GM12878 (cell line): Measurements from ENCODE around the gene RHOT1. TPM values are rescaled to one million over a fixed set of nuclear protein-coding genes. Genes with fewer than 3 reads are reported as not detected.

ENCODE experiments used
- BHLHE40 ChIP-seq, 2 experiments: fragments of 450-650 bp in 1 of 2; IDR thresholded peaks; 2 replicates each; pipeline ENCODE4 v1.6.1; 2011 to 2017; ENCODE audit warnings: low read depth in 2 of 2, borderline replicate concordance in 1 of 2, improper control_type of control experiment in 1 of 2, low read length in 1 of 2, mild to moderate bottlenecking in 1 of 2
- CBX5 ChIP-seq: sonication (generic); IDR thresholded peaks from 2 replicates; pipeline ENCODE4 v1.6.1; 2016; ENCODE audit warnings: low read depth, moderate library complexity, mild to moderate bottlenecking, inconsistent platforms
- E2F8 ChIP-seq: fragments of 450-650 bp; IDR thresholded peaks from 2 replicates; pipeline ENCODE4 v1.6.1; 2018; ENCODE audit warnings: mild to moderate bottlenecking, low read depth, moderate library complexity; ENCODE audit not compliant: partially characterized antibody
- NFYB ChIP-seq: IDR thresholded peaks from 2 replicates; pipeline ENCODE4 v1.6.1; 2011; ENCODE audit warnings: low read depth, mild to moderate bottlenecking, low read length, improper control_type of control experiment, moderate library complexity; ENCODE audit not compliant: insufficient read depth
- NRF1 ChIP-seq: conservative IDR thresholded peaks from 2 replicates; pipeline ENCODE4 v1.6.1; 2011; ENCODE audit warnings: mild to moderate bottlenecking, low read depth, low read length, improper control_type of control experiment
- POU2F2 ChIP-seq: IDR thresholded peaks from 3 replicates; pipeline ENCODE4 v1.6.1; 2011; ENCODE audit warnings: low read depth, mild to moderate bottlenecking, low read length, borderline replicate concordance
- REST ChIP-seq: IDR thresholded peaks from 2 replicates; pipeline ENCODE4 v1.6.1; 2012; ENCODE audit warnings: mild to moderate bottlenecking, low read depth, low read length
- SP1 ChIP-seq: IDR thresholded peaks from one replicate; pipeline ENCODE4 v1.6.1; 2011; ENCODE audit warnings: low read depth, low read length
- SPI1 ChIP-seq: IDR thresholded peaks from 2 replicates; pipeline ENCODE4 v1.6.1; 2011; ENCODE audit warnings: low read depth, mild to moderate bottlenecking, low read length, moderate library complexity, borderline replicate concordance; ENCODE audit not compliant: insufficient read depth
- SREBF1 ChIP-seq: IDR thresholded peaks from 2 replicates; pipeline ENCODE4 v1.6.1; 2012; ENCODE audit warnings: mild to moderate bottlenecking, low read length
- STAT1 ChIP-seq: fragments of 450-650 bp; conservative IDR thresholded peaks from 2 replicates; pipeline ENCODE4 v1.6.1; 2014; ENCODE audit warnings: antibody characterized with exemption, mild to moderate bottlenecking
- TBL1XR1 ChIP-seq: IDR thresholded peaks from 2 replicates; pipeline ENCODE4 v1.6.1; 2012; ENCODE audit warnings: low read depth, low read length, improper control_type of control experiment
- YY1 ChIP-seq: IDR thresholded peaks from 2 replicates; pipeline ENCODE4 v1.6.1; 2011; ENCODE audit warnings: low read depth, mild to moderate bottlenecking, low read length
- ZBTB11 ChIP-seq: fragments of 450-650 bp; formaldehyde crosslinking; IDR thresholded peaks from 2 replicates; pipeline ENCODE4 v1.5.0; 2022; ENCODE audit warnings: mild to moderate bottlenecking, missing genetic modification characterization
- ZZZ3 ChIP-seq: IDR thresholded peaks from 2 replicates; pipeline ENCODE4 v1.6.1; 2011; ENCODE audit warnings: low read depth; ENCODE audit not compliant: control insufficient read depth, insufficient read length
- polyA plus RNA-seq, 11 experiments: library from polyadenylated mRNA; depleted of rRNA in 4 of 11; unstranded in 6 of 11; stranded (reverse) in 5 of 11; fragments of >200 nt; fragmentation: Nextera tagmentation in 4 of 11; fragmentation: Illumina TruSeq in 1 of 11; extraction: Ambion mirVana in 4 of 11; extraction: Trizol in 1 of 11; gene quantifications; 1 replicate in 1 of 11; 2 replicates in 10 of 11; pipeline versions ENCODE4 v1.2.1 to v1.2.3, GENCODE V29; 2011 to 2016; ENCODE audit warnings: inconsistent platforms in 2 of 11, missing spikeins in 2 of 11, low read depth in 1 of 11
- total RNA-seq, 4 experiments: library from RNA; depleted of rRNA in 3 of 4; stranded (reverse); fragments of >200 nt in 3 of 4; fragmentation: Illumina TruSeq in 1 of 4; extraction: Trizol in 1 of 4; gene quantifications; 2 replicates each; pipeline versions ENCODE4 v1.2.1 to v1.2.3, GENCODE V29; 2013 to 2021

The RHOT1 gene
- total and polyA plus RNA-seq, 10 of the 15 experiments (the other 5 are each of a cell fraction or from before 2014, with no cell fraction given): 13.3 to 68.2 (median 22.8) TPM

GRCh38 chr17:32266389-32267301, 124.3 kb downstream of the RHOT1 start (continued):
- TF ChIP-seq SREBF1 (no peak), CBX5 (no peak), SPI1 (peak; percentile 59; the same call in 1 of the 2 replicates), ZBTB11 (CRISPR knock-in tag) (no peak), POU2F2 (no peak), STAT1 (no peak), BHLHE40 (IDR thresholded peaks at IDR 0.05; ENCODE audit: borderline replicate concordance in 1 of 2, low read depth in 2 of 2, low read length in 1 of 2) (no peak), ZZZ3 (no peak), E2F8 (no peak), NRF1 (no peak), REST (no peak), NFYB (no peak), YY1 (no peak), SP1 (no peak), TBL1XR1 (0 out of 2 replicates have a peak, but pooled peaks have one; percentile 21)
